Large intestine (tissue), 3 donors: ENCODE results near the gene PTPN23. TPM values are rescaled to one million over a fixed set of nuclear protein-coding genes. Genes with fewer than 3 reads are reported as not detected.
A peak's percentile ranks its signal among the peaks of the same experiment; 100 is the strongest.

Experiments used
- DNase-seq, 2 donors: peaks; one replicate each; pipeline versions ENCODE4 v3.0.0 to v3.0.0-alpha.2; 2013
- H3K27ac ChIP-seq: one replicate; pipeline ENCODE4 v1.5.1; 2013; ENCODE audit warnings: low read length
- H3K27me3 ChIP-seq: 2 replicates; pipeline ENCODE4 v1.6.1; 2013; ENCODE audit warnings: low read length; ENCODE audit not compliant: control insufficient read depth, insufficient read depth
- H3K36me3 ChIP-seq: 2 replicates; pipeline ENCODE4 v1.6.1; 2013; ENCODE audit warnings: low read length; ENCODE audit not compliant: control insufficient read depth, insufficient read depth
- H3K4me1 ChIP-seq: one replicate; pipeline ENCODE4 v1.6.1; 2013; ENCODE audit warnings: low read length; ENCODE audit not compliant: control insufficient read depth, insufficient read depth
- H3K4me3 ChIP-seq: one replicate; pipeline ENCODE4 v1.5.1; 2013; ENCODE audit warnings: low read length
- H3K9me3 ChIP-seq: one replicate; pipeline ENCODE4 v1.6.1; 2013; ENCODE audit warnings: mild to moderate bottlenecking, low read depth, low read length, moderate library complexity; ENCODE audit not compliant: control insufficient read depth
- WGBS: methylation state at CpG from one replicate; pipeline ENCODE4 v1.1.5; 2013; ENCODE audit warnings: low lambda C conversion rate; ENCODE audit not compliant: insufficient coverage; 5-methylcytosine and 5-hydroxymethylcytosine counted together
- polyA plus RNA-seq: library from polyadenylated mRNA; unstranded; fragments of 120-200 nt; gene quantifications from one replicate; pipeline ENCODE4 v1.2.1, GENCODE V29; 2013

The PTPN23 gene
- polyA plus RNA-seq, 1 donor: 33.8 TPM

DNA sequence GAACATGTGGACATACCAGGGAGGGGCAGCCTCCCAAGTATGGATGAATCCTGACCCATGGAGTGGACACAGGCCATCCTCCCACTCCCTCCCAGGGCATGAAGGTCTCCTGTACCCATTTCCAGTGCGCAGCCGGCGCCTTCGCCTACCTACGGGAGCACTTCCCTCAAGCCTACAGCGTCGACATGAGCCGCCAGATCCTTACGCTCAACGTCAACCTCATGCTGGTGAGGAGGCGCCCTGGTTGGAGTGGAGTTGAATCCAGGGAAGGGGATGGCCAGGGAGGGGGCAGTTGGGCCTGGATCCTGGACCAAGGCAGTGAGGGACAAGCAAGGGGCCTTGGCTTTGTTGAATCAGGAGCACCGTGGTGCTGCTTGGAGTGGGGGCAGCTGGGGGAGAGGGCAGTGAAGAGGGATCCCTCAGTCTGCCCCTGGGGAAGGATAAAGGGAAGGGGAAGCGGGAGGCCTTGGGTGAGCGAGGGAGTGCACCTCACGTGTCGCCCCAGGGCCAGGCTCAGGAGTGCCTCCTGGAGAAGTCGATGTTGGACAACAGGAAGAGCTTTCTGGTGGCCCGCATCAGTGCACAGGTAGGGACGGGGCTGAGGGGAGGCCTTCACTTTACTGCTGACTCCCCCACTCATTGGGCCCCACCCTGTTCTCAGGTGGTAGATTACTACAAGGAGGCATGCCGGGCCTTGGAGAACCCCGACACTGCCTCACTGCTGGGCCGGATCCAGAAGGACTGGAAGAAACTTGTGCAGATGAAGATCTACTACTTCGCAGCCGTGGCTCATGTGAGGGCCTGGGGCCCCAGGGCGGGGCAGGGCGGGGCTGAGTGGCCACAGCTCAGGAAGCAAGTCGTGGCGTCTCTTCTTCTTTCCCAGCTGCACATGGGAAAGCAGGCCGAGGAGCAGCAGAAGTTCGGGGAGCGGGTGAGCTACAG lies 25.3 kb downstream of the PTPN23 start:
- Histone ChIP-seq H3K9me3 (peaks cover 4% of the 10 kb centered on the region), H3K27ac (no peak overlapping the region), H3K4me3 (no peak overlapping the region), H3K36me3 (peaks cover 61% of the 10 kb centered on the region), H3K4me1 (peaks cover 15% of the 10 kb centered on the region), H3K27me3 (no peaks in the 10 kb centered on the region)
- DNase-seq: peak in 1 of 2 donors; percentile 63
- WGBS: no CpG with 5 or more reads among the region's 31 CpGs

DNA sequence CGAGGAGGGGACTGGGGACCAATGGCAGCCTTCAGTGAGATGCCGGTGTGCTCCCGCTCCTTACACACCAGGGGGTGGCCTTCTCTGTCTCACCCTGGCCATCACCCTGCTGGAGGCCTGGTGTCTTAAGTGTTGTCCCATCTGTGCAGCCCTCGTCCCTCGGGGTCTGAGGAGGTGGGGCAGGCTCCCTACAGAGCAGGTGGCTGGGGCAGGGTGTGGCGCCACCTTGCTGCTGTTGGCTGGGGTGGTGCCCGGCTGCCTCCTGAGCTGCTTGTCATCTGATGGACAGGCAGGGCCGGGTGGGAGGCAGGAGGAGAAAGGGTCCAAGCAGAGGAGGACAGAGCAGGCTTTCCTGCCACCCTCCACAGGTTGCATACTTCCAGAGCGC lies 25.9 kb downstream of the PTPN23 start:
- no peak overlapping the region for H3K27ac ChIP-seq
- H3K4me3 ChIP-seq: no peak overlapping the region
- no peak for DNase-seq
- no peaks in the 10 kb centered on the region for H3K27me3 ChIP-seq
- H3K9me3 ChIP-seq: peaks cover 4% of the 10 kb centered on the region
- no CpG with 5 or more reads among the region's 9 CpGs for WGBS
- peaks cover 68% of the 10 kb centered on the region for H3K36me3 ChIP-seq
- H3K4me1 ChIP-seq: peaks cover 15% of the 10 kb centered on the region

DNA sequence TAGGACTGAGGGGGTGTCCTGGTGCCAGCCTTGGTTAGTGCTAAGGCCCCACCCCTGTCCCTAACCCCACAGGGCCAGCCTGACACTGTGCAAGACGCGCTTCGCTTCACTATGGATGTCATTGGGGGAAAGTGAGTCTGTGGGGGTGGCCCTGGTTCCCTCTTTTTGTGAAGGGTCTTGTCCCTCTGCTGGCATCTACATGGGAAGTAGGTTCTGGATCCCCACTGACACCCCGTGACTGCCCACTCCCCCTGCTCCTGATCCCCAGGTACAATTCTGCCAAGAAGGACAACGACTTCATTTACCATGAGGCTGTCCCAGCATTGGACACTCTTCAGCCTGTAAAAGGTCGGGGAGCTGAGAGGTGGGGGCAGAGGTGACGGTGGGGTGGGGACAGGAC lies 26.4 kb downstream of the PTPN23 start:
- Histone ChIP-seq H3K36me3 (peaks cover 73% of the 10 kb centered on the region), H3K9me3 (peaks cover 4% of the 10 kb centered on the region), H3K27ac (no peak overlapping the region), H3K4me1 (peaks cover 15% of the 10 kb centered on the region), H3K4me3 (no peak overlapping the region), H3K27me3 (no peaks in the 10 kb centered on the region)
- no CpG with 5 or more reads among the region's 7 CpGs for WGBS
- no peak for DNase-seq

DNA sequence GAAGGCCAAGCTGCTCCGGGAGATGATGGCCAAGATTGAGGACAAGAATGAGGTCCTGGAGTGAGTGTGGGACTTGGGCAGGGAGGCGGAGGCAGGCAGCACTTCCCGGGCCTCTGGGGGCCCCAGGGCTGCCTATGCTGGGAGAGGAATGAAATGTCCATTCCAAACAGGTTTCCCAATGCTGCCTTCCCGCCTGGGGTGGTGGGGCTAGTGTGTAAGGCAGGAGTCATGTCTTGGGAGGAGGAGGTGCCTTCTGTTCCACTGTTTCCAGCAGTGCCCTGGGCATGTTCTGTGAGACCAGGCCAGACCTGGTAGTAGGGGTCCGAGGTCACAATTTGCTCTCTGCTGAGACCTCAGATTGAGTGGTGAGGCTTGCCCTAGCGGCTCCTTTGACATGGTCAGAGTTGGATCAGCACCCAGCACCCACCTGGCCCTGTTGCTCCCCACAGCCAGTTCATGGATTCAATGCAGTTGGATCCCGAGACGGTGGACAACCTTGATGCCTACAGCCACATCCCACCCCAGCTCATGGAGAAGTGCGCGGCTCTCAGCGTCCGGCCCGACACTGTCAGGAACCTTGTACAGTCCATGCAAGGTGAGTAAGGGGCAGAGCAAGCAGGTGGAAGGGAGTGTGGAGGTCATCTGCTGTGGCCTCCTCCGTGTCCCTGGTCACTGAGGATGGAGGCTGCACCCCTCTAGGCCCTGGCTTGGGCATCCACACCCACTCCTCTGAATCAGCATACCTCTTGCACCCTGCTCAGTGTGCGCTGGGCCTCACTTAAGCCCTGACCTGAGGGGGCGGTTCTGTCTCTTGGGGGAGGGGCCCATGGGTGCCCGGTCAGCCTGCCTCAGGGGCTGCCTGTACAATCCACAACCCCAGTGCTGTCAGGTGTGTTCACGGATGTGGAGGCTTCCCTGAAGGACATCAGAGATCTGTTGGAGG lies 27.3 kb downstream of the PTPN23 start:
- H3K9me3 ChIP-seq: peaks cover 4% of the 10 kb centered on the region
- H3K27ac ChIP-seq: no peak overlapping the region
- WGBS: no CpG with 5 or more reads among the region's 18 CpGs
- no peaks in the 10 kb centered on the region for H3K27me3 ChIP-seq
- H3K4me3 ChIP-seq: no peak overlapping the region
- DNase-seq: no peak
- H3K4me1 ChIP-seq: peaks cover 15% of the 10 kb centered on the region
- H3K36me3 ChIP-seq: peaks cover 82% of the 10 kb centered on the region

DNA sequence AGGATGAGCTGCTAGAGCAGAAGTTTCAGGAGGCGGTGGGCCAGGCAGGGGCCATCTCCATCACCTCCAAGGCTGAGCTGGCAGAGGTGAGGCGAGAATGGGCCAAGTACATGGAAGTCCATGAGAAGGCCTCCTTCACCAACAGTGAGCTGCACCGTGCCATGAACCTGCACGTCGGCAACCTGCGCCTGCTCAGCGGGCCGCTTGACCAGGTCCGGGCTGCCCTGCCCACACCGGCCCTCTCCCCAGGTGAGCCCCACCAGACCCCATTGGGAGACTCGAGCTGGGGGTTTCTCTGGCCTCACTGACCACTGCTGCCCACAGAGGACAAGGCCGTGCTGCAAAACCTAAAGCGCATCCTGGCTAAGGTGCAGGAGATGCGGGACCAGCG lies 28.0 kb downstream of the PTPN23 start:
- H3K4me1 ChIP-seq: peaks cover 15% of the 10 kb centered on the region
- H3K4me3 ChIP-seq: no peak overlapping the region
- H3K27me3 ChIP-seq: no peaks in the 10 kb centered on the region
- H3K36me3 ChIP-seq: peaks cover 86% of the 10 kb centered on the region
- H3K27ac ChIP-seq: no peak overlapping the region
- DNase-seq: no peak
- H3K9me3 ChIP-seq: peaks cover 4% of the 10 kb centered on the region
- no CpG with 5 or more reads among the region's 15 CpGs for WGBS

DNA sequence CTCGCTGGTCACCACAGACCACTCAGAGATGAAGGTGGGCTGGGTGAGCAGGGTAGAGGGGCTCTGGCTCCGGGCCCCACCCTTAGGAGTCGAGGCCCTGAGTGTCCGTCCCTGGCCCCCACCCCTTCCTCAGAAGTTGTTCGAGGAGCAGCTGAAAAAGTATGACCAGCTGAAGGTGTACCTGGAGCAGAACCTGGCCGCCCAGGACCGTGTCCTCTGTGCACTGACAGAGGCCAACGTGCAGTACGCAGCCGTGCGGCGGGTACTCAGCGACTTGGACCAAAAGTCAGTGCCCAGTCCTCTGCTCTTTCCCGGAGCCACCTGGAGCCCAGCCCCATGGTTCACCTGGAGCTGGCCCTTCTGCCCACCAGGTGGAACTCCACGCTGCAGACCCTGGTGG lies 28.5 kb downstream of the PTPN23 start:
- no CpG with 5 or more reads among the region's 15 CpGs for WGBS

DNA sequence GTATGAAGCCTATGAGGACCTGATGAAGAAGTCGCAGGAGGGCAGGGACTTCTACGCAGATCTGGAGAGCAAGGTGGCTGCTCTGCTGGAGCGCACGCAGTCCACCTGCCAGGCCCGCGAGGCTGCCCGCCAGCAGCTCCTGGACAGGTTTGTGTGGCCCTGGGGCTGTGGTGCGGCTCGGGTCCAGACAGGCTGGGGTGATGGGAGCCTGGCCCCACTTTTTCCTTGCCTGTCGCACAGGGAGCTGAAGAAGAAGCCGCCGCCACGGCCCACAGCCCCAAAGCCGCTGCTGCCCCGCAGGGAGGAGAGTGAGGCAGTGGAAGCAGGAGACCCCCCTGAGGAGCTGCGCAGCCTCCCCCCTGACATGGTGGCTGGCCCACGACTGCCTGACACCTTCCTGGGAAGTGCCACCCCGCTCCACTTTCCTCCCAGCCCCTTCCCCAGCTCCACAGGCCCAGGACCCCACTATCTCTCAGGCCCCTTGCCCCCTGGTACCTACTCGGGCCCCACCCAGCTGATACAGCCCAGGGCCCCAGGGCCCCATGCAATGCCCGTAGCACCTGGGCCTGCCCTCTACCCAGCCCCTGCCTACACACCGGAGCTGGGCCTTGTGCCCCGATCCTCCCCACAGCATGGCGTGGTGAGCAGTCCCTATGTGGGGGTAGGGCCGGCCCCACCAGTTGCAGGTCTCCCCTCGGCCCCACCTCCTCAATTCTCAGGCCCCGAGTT lies 29.0 kb downstream of the PTPN23 start:
- H3K27me3 ChIP-seq: no peaks in the 10 kb centered on the region
- peaks cover 12% of the 10 kb centered on the region for H3K4me1 ChIP-seq
- H3K4me3 ChIP-seq: no peak overlapping the region
- H3K9me3 ChIP-seq: peaks cover 4% of the 10 kb centered on the region
- peaks cover 92% of the 10 kb centered on the region for H3K36me3 ChIP-seq
- H3K27ac ChIP-seq: no peak overlapping the region
- no peak for DNase-seq
- no CpG with 5 or more reads among the region's 26 CpGs for WGBS

More for the DNA sequence above, 28.5 kb downstream of the PTPN23 start:
- no peak for DNase-seq
- Histone ChIP-seq H3K4me1 (peaks cover 15% of the 10 kb centered on the region), H3K4me3 (no peak overlapping the region), H3K9me3 (peaks cover 4% of the 10 kb centered on the region), H3K27ac (no peak overlapping the region), H3K36me3 (peaks cover 91% of the 10 kb centered on the region), H3K27me3 (no peaks in the 10 kb centered on the region)

DNA sequence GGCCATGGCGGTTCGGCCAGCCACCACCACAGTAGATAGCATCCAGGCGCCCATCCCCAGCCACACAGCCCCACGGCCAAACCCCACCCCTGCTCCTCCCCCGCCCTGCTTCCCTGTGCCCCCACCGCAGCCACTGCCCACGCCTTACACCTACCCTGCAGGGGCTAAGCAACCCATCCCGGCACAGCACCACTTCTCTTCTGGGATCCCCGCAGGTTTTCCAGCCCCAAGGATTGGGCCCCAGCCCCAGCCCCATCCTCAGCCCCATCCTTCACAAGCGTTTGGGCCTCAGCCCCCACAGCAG lies 29.5 kb downstream of the PTPN23 start:
- peaks cover 12% of the 10 kb centered on the region for H3K4me1 ChIP-seq
- H3K36me3 ChIP-seq: peaks cover 93% of the 10 kb centered on the region
- no peaks in the 10 kb centered on the region for H3K27me3 ChIP-seq
- WGBS: no CpG with 5 or more reads among the region's 10 CpGs
- no peak for DNase-seq
- no peak overlapping the region for H3K27ac ChIP-seq
- H3K4me3 ChIP-seq: no peak overlapping the region
- H3K9me3 ChIP-seq: peaks cover 4% of the 10 kb centered on the region

DNA sequence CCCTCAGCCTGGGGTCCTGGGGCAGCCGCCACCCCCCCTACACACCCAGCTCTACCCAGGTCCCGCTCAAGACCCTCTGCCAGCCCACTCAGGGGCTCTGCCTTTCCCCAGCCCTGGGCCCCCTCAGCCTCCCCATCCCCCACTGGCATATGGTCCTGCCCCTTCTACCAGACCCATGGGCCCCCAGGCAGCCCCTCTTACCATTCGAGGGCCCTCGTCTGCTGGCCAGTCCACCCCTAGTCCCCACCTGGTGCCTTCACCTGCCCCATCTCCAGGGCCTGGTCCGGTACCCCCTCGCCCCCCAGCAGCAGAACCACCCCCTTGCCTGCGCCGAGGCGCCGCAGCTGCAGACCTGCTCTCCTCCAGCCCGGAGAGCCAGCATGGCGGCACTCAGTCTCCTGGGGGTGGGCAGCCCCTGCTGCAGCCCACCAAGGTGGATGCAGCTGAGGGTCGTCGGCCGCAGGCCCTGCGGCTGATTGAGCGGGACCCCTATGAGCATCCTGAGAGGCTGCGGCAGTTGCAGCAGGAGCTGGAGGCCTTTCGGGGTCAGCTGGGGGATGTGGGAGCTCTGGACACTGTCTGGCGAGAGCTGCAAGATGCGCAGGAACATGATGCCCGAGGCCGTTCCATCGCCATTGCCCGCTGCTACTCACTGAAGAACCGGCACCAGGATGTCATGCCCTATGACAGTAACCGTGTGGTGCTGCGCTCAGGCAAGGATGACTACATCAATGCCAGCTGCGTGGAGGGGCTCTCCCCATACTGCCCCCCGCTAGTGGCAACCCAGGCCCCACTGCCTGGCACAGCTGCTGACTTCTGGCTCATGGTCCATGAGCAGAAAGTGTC lies 30.2 kb downstream of the PTPN23 start:
- WGBS: no CpG with 5 or more reads among the region's 30 CpGs
- H3K4me1 ChIP-seq: peaks cover 10% of the 10 kb centered on the region
- DNase-seq: no peak
- no peaks in the 10 kb centered on the region for H3K27me3 ChIP-seq
- H3K4me3 ChIP-seq: no peak overlapping the region
- H3K27ac ChIP-seq: no peak overlapping the region
- peaks cover 4% of the 10 kb centered on the region for H3K9me3 ChIP-seq
- peaks cover 88% of the 10 kb centered on the region for H3K36me3 ChIP-seq
